WTC11 (cell line): ENCODE results near the gene PTPRT.

ENCODE experiments used
- ELF4 ChIP-seq: sonication (generic); formaldehyde crosslinking; IDR thresholded peaks from 2 replicates; pipeline ENCODE4 v1.8.1; 2022; ENCODE audit warnings: low read depth, mild to moderate bottlenecking, moderate library complexity, missing genetic modification reagents
- GTF2I ChIP-seq: fragments of 250-450 bp; sonication (Bioruptor Pico); conservative IDR thresholded peaks from 2 replicates; pipeline ENCODE4 v1.4.0; 2021; ENCODE audit warnings: mild to moderate bottlenecking
- NFYB ChIP-seq: sonication (generic); formaldehyde crosslinking; conservative IDR thresholded peaks from 2 replicates; pipeline ENCODE4 v1.8.0; 2022; ENCODE audit warnings: low read depth, missing genetic modification reagents
- NR2C2 ChIP-seq: sonication (generic); formaldehyde crosslinking; IDR thresholded peaks from 2 replicates; pipeline ENCODE4 v1.8.0; 2022; ENCODE audit warnings: mild to moderate bottlenecking, missing genetic modification reagents
- PRRX2 ChIP-seq: fragments of 250-450 bp; sonication (Bioruptor Pico); IDR thresholded peaks from 2 replicates; pipeline ENCODE4 v1.8.0; 2021; ENCODE audit warnings: mild to moderate bottlenecking
- SMAD3 ChIP-seq: sonication (generic); formaldehyde crosslinking; IDR thresholded peaks from 2 replicates; pipeline ENCODE4 v1.8.0; 2022; ENCODE audit warnings: missing genetic modification reagents, mild to moderate bottlenecking, borderline replicate concordance
- TP53 ChIP-seq: sonication (generic); formaldehyde crosslinking; IDR thresholded peaks from 2 replicates; pipeline ENCODE4 v1.8.1; 2023; ENCODE audit warnings: mild to moderate bottlenecking, missing genetic modification reagents
- ZNF317 ChIP-seq: sonication (generic); formaldehyde crosslinking; IDR thresholded peaks from 2 replicates; pipeline ENCODE4 v1.8.1; 2023; ENCODE audit warnings: low read depth, mild to moderate bottlenecking, moderate library complexity, missing genetic modification reagents, borderline replicate concordance
- TF ChIP-seq, protein P1 (sequence below): fragments of 200-600 bp; IDR thresholded peaks from 2 replicates; pipeline ENCODE4 v1.8.0; 2022; ENCODE audit warnings: antibody characterized with exemption
- TF ChIP-seq, protein P2 (sequence below): sonication (generic); formaldehyde crosslinking; IDR thresholded peaks from 2 replicates; pipeline ENCODE4 v1.8.1; 2022; ENCODE audit warnings: mild to moderate bottlenecking, moderate library complexity, missing genetic modification reagents
- TF ChIP-seq, protein P3 (sequence below): sonication (generic); formaldehyde crosslinking; IDR thresholded peaks from 2 replicates; pipeline ENCODE4 v1.8.1; 2022; ENCODE audit warnings: low read depth, missing genetic modification reagents, borderline replicate concordance
- TF ChIP-seq, protein P4 (sequence below): sonication (generic); formaldehyde crosslinking; IDR thresholded peaks from 2 replicates; pipeline ENCODE4 v1.8.0; 2023; ENCODE audit warnings: missing genetic modification reagents
- TF ChIP-seq, protein P5 (sequence below): sonication (generic); formaldehyde crosslinking; IDR thresholded peaks from 2 replicates; pipeline ENCODE4 v1.8.1; 2023; ENCODE audit warnings: mild to moderate bottlenecking, missing genetic modification reagents, borderline replicate concordance

DNA sequence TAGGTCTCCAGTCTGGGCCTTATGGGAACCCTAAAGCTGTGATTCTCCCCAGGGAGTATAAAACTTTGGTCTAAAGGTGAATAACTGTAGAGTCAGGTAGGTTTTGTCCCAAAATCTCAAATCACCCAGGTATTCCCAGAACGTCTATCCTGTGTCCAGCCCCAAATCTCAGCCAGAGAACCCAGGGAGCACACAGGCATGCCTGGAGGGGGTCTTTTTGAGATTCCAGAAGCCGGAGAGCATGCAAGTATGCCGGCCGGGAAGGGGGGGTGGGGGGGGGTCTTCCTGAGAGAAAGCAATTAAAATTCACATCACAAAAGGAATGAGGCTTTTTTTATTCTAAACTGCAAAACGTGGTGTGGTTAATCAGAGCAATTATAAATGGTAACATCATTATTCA, 210.0 kb downstream of the PTPRT start:
- TF ChIP-seq, protein P1, sequence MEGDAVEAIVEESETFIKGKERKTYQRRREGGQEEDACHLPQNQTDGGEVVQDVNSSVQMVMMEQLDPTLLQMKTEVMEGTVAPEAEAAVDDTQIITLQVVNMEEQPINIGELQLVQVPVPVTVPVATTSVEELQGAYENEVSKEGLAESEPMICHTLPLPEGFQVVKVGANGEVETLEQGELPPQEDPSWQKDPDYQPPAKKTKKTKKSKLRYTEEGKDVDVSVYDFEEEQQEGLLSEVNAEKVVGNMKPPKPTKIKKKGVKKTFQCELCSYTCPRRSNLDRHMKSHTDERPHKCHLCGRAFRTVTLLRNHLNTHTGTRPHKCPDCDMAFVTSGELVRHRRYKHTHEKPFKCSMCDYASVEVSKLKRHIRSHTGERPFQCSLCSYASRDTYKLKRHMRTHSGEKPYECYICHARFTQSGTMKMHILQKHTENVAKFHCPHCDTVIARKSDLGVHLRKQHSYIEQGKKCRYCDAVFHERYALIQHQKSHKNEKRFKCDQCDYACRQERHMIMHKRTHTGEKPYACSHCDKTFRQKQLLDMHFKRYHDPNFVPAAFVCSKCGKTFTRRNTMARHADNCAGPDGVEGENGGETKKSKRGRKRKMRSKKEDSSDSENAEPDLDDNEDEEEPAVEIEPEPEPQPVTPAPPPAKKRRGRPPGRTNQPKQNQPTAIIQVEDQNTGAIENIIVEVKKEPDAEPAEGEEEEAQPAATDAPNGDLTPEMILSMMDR, result no peak
- TF ChIP-seq, protein P2, sequence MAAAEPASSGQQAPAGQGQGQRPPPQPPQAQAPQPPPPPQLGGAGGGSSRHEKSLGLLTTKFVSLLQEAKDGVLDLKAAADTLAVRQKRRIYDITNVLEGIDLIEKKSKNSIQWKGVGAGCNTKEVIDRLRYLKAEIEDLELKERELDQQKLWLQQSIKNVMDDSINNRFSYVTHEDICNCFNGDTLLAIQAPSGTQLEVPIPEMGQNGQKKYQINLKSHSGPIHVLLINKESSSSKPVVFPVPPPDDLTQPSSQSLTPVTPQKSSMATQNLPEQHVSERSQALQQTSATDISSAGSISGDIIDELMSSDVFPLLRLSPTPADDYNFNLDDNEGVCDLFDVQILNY, result no peak
- TF ChIP-seq PRRX2 (CRISPR knock-in tag) (no peak), NR2C2 (CRISPR knock-in tag) (no peak), GTF2I (CRISPR knock-in tag) (no peak), ELF4 (CRISPR knock-in tag) (no peak), ZNF317 (CRISPR knock-in tag) (no peak), SMAD3 (no peak), TP53 (CRISPR knock-in tag) (no peak), NFYB (no peak)
- TF ChIP-seq, protein P3, sequence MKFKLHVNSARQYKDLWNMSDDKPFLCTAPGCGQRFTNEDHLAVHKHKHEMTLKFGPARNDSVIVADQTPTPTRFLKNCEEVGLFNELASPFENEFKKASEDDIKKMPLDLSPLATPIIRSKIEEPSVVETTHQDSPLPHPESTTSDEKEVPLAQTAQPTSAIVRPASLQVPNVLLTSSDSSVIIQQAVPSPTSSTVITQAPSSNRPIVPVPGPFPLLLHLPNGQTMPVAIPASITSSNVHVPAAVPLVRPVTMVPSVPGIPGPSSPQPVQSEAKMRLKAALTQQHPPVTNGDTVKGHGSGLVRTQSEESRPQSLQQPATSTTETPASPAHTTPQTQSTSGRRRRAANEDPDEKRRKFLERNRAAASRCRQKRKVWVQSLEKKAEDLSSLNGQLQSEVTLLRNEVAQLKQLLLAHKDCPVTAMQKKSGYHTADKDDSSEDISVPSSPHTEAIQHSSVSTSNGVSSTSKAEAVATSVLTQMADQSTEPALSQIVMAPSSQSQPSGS, result no peak
- TF ChIP-seq, protein P4, sequence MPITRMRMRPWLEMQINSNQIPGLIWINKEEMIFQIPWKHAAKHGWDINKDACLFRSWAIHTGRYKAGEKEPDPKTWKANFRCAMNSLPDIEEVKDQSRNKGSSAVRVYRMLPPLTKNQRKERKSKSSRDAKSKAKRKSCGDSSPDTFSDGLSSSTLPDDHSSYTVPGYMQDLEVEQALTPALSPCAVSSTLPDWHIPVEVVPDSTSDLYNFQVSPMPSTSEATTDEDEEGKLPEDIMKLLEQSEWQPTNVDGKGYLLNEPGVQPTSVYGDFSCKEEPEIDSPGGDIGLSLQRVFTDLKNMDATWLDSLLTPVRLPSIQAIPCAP, result no peak
- TF ChIP-seq, protein P5, sequence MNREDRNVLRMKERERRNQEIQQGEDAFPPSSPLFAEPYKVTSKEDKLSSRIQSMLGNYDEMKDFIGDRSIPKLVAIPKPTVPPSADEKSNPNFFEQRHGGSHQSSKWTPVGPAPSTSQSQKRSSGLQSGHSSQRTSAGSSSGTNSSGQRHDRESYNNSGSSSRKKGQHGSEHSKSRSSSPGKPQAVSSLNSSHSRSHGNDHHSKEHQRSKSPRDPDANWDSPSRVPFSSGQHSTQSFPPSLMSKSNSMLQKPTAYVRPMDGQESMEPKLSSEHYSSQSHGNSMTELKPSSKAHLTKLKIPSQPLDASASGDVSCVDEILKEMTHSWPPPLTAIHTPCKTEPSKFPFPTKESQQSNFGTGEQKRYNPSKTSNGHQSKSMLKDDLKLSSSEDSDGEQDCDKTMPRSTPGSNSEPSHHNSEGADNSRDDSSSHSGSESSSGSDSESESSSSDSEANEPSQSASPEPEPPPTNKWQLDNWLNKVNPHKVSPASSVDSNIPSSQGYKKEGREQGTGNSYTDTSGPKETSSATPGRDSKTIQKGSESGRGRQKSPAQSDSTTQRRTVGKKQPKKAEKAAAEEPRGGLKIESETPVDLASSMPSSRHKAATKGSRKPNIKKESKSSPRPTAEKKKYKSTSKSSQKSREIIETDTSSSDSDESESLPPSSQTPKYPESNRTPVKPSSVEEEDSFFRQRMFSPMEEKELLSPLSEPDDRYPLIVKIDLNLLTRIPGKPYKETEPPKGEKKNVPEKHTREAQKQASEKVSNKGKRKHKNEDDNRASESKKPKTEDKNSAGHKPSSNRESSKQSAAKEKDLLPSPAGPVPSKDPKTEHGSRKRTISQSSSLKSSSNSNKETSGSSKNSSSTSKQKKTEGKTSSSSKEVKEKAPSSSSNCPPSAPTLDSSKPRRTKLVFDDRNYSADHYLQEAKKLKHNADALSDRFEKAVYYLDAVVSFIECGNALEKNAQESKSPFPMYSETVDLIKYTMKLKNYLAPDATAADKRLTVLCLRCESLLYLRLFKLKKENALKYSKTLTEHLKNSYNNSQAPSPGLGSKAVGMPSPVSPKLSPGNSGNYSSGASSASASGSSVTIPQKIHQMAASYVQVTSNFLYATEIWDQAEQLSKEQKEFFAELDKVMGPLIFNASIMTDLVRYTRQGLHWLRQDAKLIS (CRISPR knock-in tag), result no peak
